Dermis blood vessel endothelial cell (primary cell): ENCODE results near the gene GRM5. TPM values are rescaled to one million over a fixed set of nuclear protein-coding genes. Genes with fewer than 3 reads are reported as not detected.
"Not testable (repeated sequence)": the region's sequence is repeated elsewhere in the genome, so short reads cannot be mapped to it uniquely, and the experiment has no call there.

Experiments
- DNase-seq: peaks from one replicate; pipeline ENCODE4 v3.0.0; 2010
- total RNA-seq: library from RNA; depleted of rRNA; stranded (reverse); fragments of >200 nt; gene quantifications from 2 replicates; pipeline ENCODE4 v1.2.3, GENCODE V29; 2014

GRM5 gene
- total RNA-seq, 1 donor from 2014 or later = under 0.01 TPM

- no peak for DNase-seq
These were observed 576.8 kb downstream of the GRM5 start for GRCh38 chr11:88489030-88489429.

GRCh38 chr11:88487646-88488045 lies 578.1 kb downstream of the GRM5 start:
- no peak for DNase-seq

- DNase-seq = peak; percentile 65
These were observed 580.7 kb downstream of the GRM5 start for GRCh38 chr11:88484873-88485621.

GRCh38 chr11:88482871-88483301 lies 582.9 kb downstream of the GRM5 start:
- DNase-seq = no peak

GRCh38 chr11:88480223-88480622 lies 585.6 kb downstream of the GRM5 start:
- DNase-seq = peak; percentile 28

- DNase-seq = no peak
These were observed 587.5 kb downstream of the GRM5 start for GRCh38 chr11:88478136-88478815.

GRCh38 chr11:88475991-88476418 lies 589.8 kb downstream of the GRM5 start:
- no peak for DNase-seq

GRCh38 chr11:88474655-88475054 lies 591.1 kb downstream of the GRM5 start:
- no peak for DNase-seq

- no peak for DNase-seq
These were observed 596.1 kb downstream of the GRM5 start for GRCh38 chr11:88469561-88470225.

- peak; percentile 17 for DNase-seq
These were observed 601.3 kb downstream of the GRM5 start for GRCh38 chr11:88464528-88464927.

- DNase-seq = not testable (repeated sequence)
These were observed 602.5 kb downstream of the GRM5 start for GRCh38 chr11:88463301-88463700.

- not testable (repeated sequence) for DNase-seq
These were observed 607.7 kb downstream of the GRM5 start for GRCh38 chr11:88458047-88458446.

GRCh38 chr11:88455974-88456373 lies 609.8 kb downstream of the GRM5 start:
- no peak for DNase-seq

GRCh38 chr11:88454881-88455280 lies 610.9 kb downstream of the GRM5 start:
- DNase-seq = no peak

Other genes with a start within 250 kb of the GRM5 start
- not detected in 2 replicates for gene TYR, start 111.9 kb upstream of the GRM5 start, total RNA-seq